Gastrocnemius medialis (tissue), 4 donors: ENCODE results near the gene SPOCD1. TPM values are rescaled to one million over a fixed set of nuclear protein-coding genes. Genes with fewer than 3 reads are reported as not detected.

Experiments
- ATAC-seq, 2 donors: fragments of 150-250 bp; one replicate each; pipeline ENCODE4 v1.9.1; 2016
- DNase-seq, 2 donors: peaks; one replicate each; pipeline ENCODE4 v3.0.0-alpha.2; 2019
- H3K27ac ChIP-seq, 4 donors: fragments of 200-600 bp; sonication (generic); 1 replicate in 1 of 4; 2 replicates in 3 of 4; pipeline ENCODE4 v1.5.1; 2016 to 2018; ENCODE audit warnings: mild to moderate bottlenecking in 2 of 4, moderate library complexity in 1 of 4
- H3K27me3 ChIP-seq, 3 donors: fragments of 200-600 bp; sonication (generic) in 2 of 3; 1 replicate in 1 of 3; 2 replicates in 2 of 3; pipeline versions ENCODE4 v1.5.1 to v1.6.0; 2016 to 2019; ENCODE audit warnings: mild to moderate bottlenecking in 1 of 3, moderate library complexity in 1 of 3
- H3K36me3 ChIP-seq, 2 donors: fragments of 200-600 bp; sonication (generic) in 1 of 2; one replicate each; pipeline ENCODE4 v1.5.1; 2017 to 2018
- H3K4me1 ChIP-seq, 2 donors: fragments of 200-600 bp; sonication (generic) in 1 of 2; one replicate each; pipeline ENCODE4 v1.5.1; 2016 to 2017; ENCODE audit warnings: mild to moderate bottlenecking in 2 of 2
- H3K4me3 ChIP-seq, 4 donors: fragments of 200-600 bp; sonication (generic) in 3 of 4; 1 replicate in 1 of 4; 2 replicates in 3 of 4; pipeline ENCODE4 v1.5.1; 2016 to 2019; ENCODE audit warnings: mild to moderate bottlenecking in 2 of 4
- H3K9me3 ChIP-seq, 3 donors: fragments of 200-600 bp; sonication (generic) in 2 of 3; 1 replicate in 1 of 3; 2 replicates in 2 of 3; pipeline ENCODE4 v1.5.1; 2016 to 2019
- CTCF ChIP-seq, 5 experiments: fragments of 450-650 bp in 3 of 5; fragments of 200-600 bp in 2 of 5; sonication (generic) in 2 of 5; IDR thresholded peaks in 4 of 5; conservative IDR thresholded peaks in 1 of 5; 1 replicate in 4 of 5; 2 replicates in 1 of 5; pipeline ENCODE4 v1.5.1; 2016 to 2019; ENCODE audit warnings: antibody characterized with exemption in 5 of 5, mild to moderate bottlenecking in 3 of 5, moderate library complexity in 3 of 5
- POLR2A ChIP-seq, 2 donors: fragments of 450-650 bp; IDR thresholded peaks; one replicate each; pipeline ENCODE4 v1.6.1; 2017; ENCODE audit warnings: antibody characterized with exemption in 2 of 2, mild to moderate bottlenecking in 2 of 2, moderate library complexity in 2 of 2
- in situ Hi-C, 4 donors: fragments of 200-750 bp; cut with MboI; loops; one replicate each; pipeline versions ENCODE4 v1.15.0 to v1.8.0; 2017; ENCODE audit warnings: low sequenced_read_pairs in 4 of 4
- intact Hi-C: fragments of 100-400 bp; cut with DNase I; formaldehyde crosslinking; loops from one replicate; pipeline ENCODE4 v1.15.1; 2023; ENCODE audit warnings: low total_unique reads
- total RNA-seq, 4 donors: library from RNA; depleted of rRNA; stranded (reverse); fragments of >200 nt; gene quantifications; one replicate each; pipeline versions ENCODE4 v1.1.0 to v1.2.3, GENCODE V29; 2016

SPOCD1 gene
- total RNA-seq, 4 donors from 2014 or later, result not detected

GRCh38 chr1:31843506-31843905, 27.7 kb upstream of the SPOCD1 start:
- DNase-seq (peak; percentile 11 to 61), ATAC-seq (peak; percentile 87 to 95)
- Histone ChIP-seq H3K36me3 (no peaks in the 10 kb centered on the region), H3K27ac (no peak overlapping the region), H3K4me3 (no peak overlapping the region), H3K4me1 (no peaks in the 10 kb centered on the region), H3K27me3 (no peaks in the 10 kb centered on the region), H3K9me3 (no peaks in the 10 kb centered on the region)
- intact Hi-C loops (no loop called here), in situ Hi-C loops (no loop called here)
- TF ChIP-seq POLR2A (IDR thresholded peaks at IDR 0.05), result no peak
- no peak for TF ChIP-seq CTCF (IDR thresholded peaks at IDR 0.05 in 4 of 5, conservative IDR thresholded peaks at IDR 0.05 in 1 of 5)

GRCh38 chr1:31839662-31840343, 24.0 kb upstream of the SPOCD1 start:
- in situ Hi-C loops (loop anchor here in 1 of 4 donors (10.0 kb wide), 1 partner anchor 125 kb away; no protein-coding TSS in a partner anchor), intact Hi-C loops (no loop called here)
- Histone ChIP-seq H3K4me1 (no peaks in the 10 kb centered on the region), H3K9me3 (no peaks in the 10 kb centered on the region), H3K4me3 (no peak overlapping the region), H3K27me3 (no peaks in the 10 kb centered on the region), H3K27ac (no peak overlapping the region), H3K36me3 (no peaks in the 10 kb centered on the region)
- DNase-seq, result no peak
- TF ChIP-seq CTCF (IDR thresholded peaks at IDR 0.05 in 4 of 5, conservative IDR thresholded peaks at IDR 0.05 in 1 of 5), result no peak
- TF ChIP-seq POLR2A (IDR thresholded peaks at IDR 0.05), result no peak
- no peak for ATAC-seq

- no peaks in the 10 kb centered on the region for H3K9me3 ChIP-seq
- ATAC-seq, result no peak
- H3K27me3 ChIP-seq, result no peaks in the 10 kb centered on the region
- intact Hi-C loops (no loop called here), in situ Hi-C loops (loop anchor here in 1 of 4 donors (10.0 kb wide), 1 partner anchor 127 kb away; no protein-coding TSS in a partner anchor)
- no peaks in the 10 kb centered on the region for H3K36me3 ChIP-seq
- DNase-seq, result no peak
- H3K4me3 ChIP-seq, result no peak overlapping the region
- no peak for TF ChIP-seq POLR2A (IDR thresholded peaks at IDR 0.05)
- TF ChIP-seq CTCF (IDR thresholded peaks at IDR 0.05 in 4 of 5, conservative IDR thresholded peaks at IDR 0.05 in 1 of 5), result no peak
- no peaks in the 10 kb centered on the region for H3K4me1 ChIP-seq
- H3K27ac ChIP-seq, result no peak overlapping the region
Measured at GRCh38 chr1:31837451-31838158, 21.8 kb upstream of the SPOCD1 start.

- Histone ChIP-seq H3K4me1 (no peaks in the 10 kb centered on the region), H3K4me3 (no peak overlapping the region), H3K36me3 (no peaks in the 10 kb centered on the region), H3K27ac (no peak overlapping the region), H3K9me3 (no peaks in the 10 kb centered on the region), H3K27me3 (no peaks in the 10 kb centered on the region)
- intact Hi-C loops (no loop called here), in situ Hi-C loops (loop anchor here in 1 of 4 donors (10.0 kb wide), 1 partner anchor 128 kb away; no protein-coding TSS in a partner anchor)
- TF ChIP-seq POLR2A (IDR thresholded peaks at IDR 0.05) (no peak), CTCF (IDR thresholded peaks at IDR 0.05 in 4 of 5, conservative IDR thresholded peaks at IDR 0.05 in 1 of 5) (no peak)
- no peak for DNase-seq
- ATAC-seq, result no peak
Measured at GRCh38 chr1:31836638-31837037, 20.8 kb upstream of the SPOCD1 start.
